DMS79 treated with DMSO at 0.1 percent for 48 hours (cell line): ENCODE data around the gene HCN4.
"Not testable (repeated sequence)": the region's sequence is repeated elsewhere in the genome, so short reads cannot be mapped to it uniquely, and the experiment has no call there.

Experiments used
- DNase-seq: peaks from one replicate; lab custom pipeline; 2025; lab: John Stamatoyannopoulos, UW

The HCN4 gene

DNA sequence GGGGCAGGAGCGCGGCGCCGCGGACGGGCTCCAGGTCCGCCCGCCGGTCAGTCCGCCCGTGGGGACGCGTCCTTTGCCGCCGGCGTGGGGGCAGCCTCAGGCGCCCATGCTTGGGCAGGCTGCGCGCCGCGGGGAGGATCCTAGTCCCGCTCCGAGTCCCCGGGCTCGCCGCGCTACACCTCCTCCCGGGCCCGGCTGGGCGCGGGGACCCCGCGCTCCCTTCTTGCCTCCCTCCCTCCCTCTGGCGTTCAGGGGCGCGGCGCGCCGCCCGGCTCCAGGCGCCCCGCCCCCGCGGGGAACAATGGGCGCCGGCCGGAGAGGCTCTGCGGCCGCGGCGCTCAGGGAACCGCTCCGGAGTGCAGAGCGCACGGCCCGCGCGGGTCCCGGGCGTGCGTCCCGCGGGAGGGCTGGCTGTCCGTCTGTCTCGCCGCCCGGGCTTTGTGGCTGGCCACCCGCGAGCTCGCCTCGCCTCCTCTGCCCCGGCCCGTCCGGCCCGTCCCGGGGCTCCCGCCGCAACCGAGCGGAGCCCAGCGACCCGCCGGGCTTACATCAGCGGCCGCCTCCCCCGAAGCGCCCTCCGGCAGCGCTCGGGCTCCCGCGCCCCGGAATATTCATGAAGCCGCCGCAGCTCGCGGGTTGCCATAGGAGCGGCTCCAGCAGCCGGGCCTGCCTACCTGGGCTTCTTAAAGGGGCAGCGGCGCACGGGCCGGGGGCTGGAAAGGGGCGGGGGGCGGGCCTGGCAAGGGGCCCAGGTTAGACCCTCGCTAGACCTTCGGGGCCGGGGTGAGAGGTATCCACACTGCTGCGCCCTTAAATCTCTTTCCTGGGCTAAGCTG, at the start of gene HCN4:
HCN4 (minus strand) TSS at position 658 of the 836 bp plus-strand sequence. CDS start 688 bp downstream, outside the sequence.
- DNase-seq: no peak

DNA sequence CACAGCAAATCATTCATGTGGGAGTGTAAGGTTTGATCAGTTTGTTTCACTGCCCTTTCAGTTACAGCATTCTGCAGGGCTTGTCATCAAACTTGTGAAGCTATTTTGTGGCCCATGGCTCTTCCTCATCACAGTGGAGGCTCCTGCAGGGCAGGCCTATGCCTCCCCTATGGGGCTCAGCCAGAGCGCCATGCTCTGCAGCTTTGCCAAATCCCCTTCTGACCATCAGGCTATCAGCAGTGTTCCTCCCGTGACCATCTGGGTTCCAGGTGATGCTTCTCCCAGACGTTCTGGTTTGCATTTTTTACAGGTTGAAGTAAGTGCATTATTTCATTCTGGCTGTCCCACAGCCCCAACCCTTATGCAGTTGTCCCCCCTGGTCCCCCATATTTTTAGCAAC, 46.1 kb upstream of the HCN4 start:
- DNase-seq: no peak

DNA sequence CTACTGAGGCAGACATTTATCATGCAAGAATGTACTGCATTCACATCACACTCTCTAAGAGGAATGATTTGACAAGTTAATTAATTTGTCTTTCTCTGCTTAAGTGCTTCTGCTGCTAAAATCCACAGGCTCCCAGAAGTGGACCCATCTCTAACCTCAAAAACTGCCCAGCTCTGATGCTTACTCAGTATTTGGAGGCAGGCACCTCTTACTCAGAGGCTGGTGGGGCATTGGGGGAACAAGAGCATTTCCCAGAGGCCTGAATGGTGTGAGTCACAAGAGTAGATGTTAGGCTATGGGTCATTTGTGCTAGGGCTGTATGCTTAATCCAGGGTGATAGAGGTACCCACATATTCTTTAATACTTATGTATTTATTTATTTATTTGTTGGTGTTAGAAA, 34.4 kb upstream of the HCN4 start:
- no peak for DNase-seq

DNA sequence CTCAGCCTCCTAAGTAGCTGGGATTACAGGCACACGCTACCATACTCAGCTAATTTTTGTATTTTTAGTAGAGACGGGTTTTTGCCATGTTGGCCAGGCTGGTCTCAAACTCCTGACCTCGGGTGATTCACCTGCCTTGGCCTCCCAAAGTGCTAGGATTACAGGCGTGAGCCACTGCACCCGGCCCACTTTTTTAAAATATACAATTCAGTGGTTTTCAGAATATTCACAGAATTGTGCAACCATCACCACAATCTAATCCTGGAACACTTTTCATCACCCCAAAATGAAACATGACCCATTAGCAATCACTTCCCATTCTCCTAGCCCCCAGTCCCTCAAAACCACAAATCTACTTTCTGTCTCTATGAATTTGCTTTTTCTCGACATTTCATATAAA, 31.5 kb upstream of the HCN4 start:
- not testable (repeated sequence) for DNase-seq

DNA sequence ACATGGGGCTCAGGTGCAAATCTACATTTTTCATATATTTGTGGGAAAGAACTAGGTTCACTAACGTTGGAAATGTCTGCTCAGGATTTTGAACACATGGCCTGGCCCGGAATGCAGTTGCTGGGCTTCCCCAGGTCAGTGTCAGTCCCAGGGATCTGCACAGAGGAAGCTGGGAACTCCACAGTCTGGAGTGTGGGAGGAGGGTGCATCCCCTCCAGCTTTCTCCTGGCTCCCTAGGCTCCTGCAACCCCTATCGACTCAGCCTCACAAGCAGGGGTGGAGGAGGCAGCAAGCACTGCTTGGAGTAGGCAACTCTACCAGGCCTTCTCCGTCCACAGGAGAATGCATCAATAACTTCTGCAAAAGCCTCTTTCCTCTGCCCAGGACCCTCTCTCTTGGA, 30.1 kb upstream of the HCN4 start:
- no peak for DNase-seq

DNA sequence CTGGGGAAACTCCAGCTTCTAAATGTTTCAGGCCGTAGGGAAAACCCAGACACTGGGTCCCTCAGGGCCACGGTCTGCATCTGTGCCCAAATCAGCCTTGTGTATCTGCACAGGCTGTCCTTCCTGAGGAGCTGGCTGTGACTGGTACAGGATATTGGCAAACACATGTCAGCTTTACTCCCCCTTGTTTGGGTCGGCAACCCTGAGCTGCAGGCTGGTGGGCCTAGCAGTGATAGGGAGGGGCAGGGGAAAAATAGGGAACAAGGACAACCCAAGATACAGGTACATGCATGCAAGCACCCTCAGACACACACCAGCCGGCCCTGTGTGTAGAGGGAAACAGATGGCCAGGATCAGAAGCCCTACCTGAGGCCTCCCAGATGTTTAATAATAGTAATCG, 28.7 kb upstream of the HCN4 start:
- no peak for DNase-seq

DNA sequence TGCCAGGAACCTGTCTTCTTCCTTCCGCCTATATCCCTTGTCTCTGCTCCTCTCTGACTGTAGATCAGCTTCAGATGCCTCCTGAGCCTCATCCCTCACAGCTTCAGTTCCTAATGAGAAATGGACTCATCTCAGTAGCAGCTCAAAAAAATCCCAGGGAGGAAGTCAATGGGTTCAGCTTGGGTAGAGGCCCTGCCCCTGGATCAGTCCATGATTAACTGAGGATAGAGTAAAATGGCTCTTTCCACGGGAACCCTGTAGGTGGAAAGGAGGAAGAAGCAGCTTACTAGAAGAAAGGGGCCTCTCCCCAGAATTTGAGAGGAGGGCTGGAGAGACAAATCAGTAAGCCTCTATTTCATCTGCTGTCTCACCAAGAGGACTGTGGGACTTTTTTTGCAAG, 26.9 kb upstream of the HCN4 start:
- DNase-seq: no peak

DNA sequence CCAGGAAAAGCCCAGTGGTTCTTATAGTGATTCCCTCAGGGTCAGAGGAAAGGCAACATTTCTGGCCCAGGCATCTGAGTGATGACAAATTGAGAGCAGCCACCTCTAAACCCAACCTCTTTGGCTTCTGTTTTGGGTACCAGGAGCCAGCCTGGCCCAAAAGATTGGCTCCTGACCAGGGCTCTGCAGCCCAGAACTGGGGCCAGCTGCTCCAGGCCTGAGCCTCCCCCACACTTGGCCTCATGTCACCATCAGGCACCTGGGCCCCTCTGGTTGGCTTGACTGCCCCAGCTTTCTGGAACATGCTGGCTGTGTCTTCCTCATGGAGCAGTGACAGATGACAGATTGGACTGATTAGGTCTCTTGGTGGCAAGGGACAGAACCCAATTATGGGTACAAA, 26.0 kb upstream of the HCN4 start:
- no peak for DNase-seq

DNA sequence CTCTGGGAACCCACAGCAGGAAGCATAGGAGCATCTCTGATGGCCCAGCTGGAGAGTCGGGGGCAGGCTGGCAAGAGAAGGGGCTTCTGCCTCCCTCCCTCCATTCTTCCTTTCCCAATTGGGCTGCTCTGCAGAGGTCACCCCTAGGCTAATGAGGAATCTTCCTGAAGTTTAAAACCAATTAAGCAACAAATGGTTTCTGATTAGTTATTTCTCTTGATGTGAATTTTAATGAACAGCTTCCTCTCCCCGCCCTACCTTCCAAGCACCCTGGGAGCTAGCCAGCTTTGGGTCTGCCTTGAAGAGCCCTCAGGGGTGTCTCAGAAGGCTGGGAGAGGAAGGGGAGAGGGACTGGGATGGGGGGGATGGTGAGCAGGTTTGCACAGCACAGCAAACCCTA, 24.6 kb upstream of the HCN4 start:
- no peak for DNase-seq

DNA sequence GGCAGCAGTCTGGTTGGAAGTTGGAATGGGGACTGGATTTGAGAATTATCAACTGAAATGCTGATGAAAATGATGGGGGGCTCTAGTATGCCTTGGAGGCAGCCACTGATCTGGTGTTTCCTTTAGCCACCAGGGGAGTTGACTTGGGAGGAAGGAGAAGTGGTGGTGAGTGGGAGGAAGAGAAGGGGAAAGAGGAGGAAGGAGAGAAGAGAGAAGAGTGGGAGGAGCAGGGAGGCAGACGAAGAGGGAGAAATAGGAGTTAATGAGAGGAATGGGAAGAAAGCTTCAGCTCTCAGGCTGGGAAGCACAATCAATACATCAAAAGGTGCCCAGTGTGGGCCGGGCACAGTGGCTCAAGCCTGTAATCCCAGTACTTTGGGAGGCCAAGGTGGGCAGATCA, 23.3 kb upstream of the HCN4 start:
- DNase-seq: no peak

DNA sequence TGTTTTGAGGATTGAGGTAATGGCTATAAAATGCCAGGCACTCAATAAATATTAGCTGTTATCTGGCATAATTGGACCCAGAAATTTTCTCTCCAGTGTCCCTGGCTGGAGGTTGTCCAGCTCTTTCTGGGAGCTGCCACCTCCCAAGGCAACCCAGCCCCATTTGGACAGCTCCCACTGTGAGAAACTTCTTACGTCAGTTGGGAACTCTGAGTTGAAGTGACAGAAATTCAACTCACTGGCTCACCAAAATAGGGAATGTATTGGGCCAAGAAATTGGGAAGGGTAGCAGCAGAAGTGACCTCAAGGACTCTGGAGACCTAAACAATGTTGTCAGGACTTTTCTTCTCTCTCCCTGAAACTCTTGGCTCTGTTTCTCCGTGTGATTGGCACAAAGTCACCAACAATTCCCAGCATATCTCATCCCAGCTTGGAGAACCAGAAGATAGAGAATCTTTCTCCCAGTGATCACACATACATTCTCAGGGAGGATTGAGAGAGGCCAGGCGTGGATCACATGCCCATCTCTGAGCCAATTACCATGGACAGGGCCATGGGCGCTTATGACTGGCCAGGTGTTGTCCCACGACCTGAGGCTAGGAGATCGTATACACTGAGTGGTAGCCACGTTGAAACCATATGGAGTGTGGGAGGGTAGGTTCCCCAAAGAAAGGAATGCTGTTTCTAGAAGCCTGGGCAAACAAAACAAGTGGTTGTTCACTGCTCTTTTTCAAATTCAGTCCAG, 22.5 kb upstream of the HCN4 start:
- no peak for DNase-seq

DNA sequence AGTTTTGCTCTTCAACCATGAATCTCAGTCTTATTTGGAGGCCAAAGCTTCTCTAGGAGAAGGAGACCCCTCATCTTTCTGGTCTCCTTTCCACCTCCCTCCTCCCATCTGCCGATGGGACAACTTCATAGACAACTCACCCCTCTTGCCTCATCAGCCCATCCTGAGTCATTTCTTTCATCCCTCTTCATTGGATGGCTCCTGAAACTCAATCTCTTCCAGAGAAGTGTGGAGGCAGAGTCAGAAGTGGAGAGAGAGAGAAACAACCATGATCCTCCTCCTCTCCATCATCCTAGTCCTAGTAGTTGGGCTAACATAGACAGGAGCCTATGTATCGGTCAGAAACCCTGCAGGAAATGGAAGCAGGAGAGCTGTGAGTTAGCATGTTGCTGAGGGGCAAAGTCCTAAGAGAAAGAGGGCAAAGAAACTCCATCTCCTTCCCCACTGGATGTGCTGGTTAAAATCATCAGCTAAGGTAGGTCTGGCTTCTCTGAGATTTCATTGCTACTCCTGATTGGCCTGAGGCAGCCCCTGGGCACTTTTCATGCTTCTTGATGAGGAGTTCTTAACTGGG, 21.3 kb upstream of the HCN4 start:
- no peak for DNase-seq

DNA sequence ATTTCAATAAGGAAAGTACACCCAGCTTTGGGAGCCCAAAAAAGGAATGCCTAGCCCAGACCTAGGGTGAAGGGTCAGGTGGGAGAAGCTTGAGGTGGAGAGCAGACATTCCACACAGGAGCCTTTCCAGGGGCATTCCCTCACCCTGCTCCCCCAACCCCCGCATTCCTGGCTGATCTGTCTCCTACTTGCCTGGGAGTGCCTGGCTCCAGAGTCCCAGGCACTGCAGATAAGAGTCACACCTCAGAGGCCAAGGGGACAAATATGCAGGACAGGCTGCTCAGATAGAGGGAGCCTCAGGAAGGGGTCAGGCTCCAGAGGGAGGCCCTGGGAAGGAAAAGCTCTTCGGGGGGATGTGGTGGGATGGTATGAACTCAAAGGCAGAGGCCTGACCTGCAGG, 20.8 kb upstream of the HCN4 start:
- no peak for DNase-seq

DNA sequence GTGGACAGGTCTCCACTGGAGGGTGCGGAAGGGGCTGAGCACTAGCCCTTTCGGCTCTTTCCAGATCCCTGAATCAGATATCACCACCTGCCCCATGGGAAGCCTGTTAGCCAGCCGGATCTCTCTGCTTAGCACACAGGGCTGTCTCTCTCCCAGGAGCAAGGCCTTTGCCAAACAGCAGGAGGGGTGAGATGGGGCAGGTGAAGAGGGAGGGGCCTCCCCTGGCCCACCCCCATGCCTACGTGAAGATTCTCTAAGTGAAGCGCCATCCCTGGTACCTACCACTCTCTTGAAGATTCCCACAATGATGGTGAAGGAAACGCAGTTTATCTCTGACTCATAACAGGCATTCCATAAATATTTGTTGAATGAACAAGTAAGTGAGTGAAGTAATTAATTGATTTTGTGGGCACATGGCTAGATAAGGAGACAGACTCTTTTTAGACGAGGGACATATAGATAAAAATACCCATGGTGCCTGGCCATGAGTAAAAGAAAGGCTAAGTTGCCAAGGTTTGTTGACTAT, 19.6 kb upstream of the HCN4 start:
- no peak for DNase-seq

DNA sequence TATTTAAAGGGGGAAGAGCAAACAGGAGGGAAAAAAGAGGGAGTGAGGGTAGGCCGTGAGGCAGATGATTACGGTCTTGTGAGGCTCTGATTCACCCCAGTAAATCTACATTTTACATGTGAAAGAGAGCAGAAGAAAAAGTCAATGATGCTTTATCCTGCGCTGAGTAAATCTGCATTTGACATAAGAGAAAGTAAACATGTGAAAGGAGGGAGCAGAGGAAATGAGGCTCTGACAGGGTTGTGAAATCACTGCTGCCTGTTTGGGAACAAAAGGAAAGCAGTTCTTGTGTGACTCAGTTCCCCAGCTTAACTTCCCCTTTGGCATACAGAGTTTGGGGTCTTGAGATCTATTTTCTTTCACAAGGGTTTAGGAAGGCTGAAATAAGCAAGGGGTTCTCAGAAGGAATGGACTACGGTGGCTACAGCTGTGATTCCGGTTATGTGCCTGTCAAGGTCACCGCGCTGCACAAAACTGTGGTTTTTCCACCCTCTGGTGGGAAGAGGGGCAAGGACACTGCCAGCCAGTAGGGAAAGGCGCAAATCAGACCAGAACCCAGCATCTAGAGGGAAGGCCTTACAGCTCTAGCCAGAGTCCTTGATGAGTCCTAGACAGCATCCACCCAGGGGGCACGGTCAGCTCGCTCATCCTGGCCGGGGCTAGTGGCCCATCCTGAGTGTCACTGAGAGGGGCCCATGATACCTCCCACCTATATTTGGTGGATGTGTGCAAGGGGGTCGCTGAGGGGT, 18.9 kb upstream of the HCN4 start:
- DNase-seq: no peak

DNA sequence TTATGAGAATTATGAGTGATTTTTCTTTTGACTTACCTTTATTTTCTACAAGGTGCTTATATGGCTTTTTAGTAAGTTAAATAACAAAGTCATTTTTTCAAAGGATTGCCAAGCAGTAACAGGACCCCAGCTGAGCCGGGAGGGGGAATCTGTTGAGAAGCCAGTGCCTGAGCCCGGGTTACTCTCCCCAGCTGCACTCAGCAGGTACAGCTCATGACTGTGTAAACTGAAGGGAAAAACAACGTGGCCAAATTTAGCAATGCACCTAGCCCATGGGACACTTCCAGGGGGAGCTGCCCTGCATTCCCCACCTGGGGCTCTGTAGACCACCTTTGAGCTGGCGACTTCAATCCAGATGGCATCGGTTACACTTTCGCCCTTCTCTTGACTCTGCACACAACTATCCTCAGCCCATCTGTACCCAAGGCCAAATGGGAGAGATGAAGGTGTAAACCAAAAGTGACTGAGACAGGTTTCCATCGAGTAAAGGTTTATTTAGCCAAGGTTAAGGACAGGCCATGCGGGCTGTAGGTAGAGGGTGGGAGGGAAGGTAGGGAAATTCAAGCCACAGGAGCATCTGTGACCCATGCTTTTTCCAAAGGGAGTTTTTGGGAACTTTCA, 18.2 kb upstream of the HCN4 start:
- DNase-seq: no peak

DNA sequence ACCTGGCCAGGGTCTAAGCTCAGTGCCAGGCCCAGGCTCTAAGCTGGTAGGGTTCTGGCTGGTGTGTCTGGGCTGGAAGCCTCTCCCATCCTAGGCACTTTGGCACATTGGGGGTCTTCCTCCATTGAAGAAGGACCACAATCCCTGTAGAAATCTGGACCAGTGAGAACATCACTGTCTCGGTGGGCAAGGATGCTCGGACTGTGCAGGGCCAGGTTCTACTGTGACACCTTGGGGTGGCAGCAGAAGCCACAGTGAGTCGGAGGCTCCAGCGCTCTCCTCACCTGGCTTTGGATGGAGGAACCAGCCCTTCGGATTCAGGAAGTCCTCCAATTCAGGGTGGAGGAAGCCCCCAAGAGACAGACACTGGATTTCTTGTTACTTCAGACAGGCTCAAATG, 17.5 kb upstream of the HCN4 start:
- no peak for DNase-seq

DNA sequence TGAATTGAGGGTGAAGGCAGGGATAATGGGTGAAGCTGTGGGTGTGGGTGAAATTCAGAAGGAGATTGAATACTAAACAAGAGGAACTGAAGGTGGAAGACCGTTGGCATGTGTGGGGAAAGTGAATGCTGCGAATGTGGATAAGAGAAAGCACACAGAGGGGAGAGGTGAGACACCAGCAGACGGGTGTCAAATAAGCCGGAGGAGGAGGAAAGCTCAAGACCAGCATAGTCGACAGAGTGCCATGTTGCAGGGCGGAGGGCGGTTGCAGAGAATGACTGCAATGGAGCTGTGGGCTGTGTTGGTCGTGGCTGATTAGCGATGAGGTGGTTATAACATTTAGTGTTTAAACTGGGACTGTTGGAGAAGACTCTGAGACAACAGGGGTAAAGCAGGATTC, 16.4 kb upstream of the HCN4 start:
- DNase-seq: no peak

DNA sequence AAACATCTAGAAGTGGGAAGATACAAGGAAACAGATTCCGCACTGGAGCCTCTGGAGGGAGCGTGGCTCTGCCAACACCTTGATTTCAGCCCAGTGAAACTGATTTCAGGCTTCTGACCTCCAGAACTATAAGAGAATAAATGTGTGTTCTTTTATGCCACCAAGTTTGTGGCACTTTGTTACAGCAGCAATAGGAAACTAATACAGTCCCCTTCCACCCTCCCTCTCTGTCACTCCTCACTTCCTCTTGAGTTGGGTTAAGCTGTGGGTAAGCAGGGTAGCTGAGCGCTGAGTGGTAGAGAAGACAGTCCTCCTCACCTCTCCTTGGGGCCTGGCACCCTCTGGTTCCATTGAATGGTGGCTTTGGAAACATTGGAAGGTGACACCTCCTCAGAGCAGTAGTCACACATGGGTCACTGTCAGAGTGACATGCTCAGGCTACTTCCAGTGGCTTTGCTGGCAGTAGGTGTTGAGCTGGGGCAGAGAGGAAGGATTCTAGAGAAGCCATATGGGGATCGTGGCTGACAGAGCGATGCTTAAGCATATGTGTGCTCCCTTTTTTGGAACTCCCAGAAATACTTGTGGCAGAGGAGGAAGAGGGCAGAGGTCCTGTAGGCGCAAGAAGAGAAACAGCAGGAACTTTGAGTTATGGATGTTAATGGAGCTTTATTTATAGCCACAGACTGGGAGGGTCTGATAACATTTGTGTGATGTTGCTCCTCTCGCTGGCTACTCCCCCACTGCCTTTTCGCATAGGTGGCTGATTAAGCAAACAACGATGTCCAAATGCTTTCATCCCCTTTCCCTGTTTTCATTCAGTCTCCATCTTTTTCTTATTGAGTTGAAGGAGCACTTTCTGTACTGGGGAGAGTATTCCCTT, 14.8 kb upstream of the HCN4 start:
- DNase-seq: no peak

DNA sequence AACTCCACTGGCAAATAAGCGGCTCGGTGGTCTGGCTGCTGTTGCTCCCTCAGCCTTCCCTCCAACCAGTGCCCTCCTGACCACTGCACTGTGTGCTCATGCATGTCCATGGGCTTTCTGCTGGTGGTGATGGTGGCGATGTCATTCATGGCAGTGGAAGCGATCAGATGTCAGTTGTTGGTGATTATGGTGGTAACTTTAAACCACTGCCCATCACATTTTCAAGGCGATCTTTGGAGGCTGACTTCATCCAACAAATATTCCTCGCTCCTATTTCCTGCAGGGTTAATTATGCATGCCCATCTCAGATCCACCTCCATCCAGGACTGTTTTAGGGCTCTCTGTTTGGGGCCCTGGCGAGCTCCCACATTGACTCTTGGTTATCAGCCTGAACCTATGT, 13.4 kb upstream of the HCN4 start:
- no peak for DNase-seq

DNA sequence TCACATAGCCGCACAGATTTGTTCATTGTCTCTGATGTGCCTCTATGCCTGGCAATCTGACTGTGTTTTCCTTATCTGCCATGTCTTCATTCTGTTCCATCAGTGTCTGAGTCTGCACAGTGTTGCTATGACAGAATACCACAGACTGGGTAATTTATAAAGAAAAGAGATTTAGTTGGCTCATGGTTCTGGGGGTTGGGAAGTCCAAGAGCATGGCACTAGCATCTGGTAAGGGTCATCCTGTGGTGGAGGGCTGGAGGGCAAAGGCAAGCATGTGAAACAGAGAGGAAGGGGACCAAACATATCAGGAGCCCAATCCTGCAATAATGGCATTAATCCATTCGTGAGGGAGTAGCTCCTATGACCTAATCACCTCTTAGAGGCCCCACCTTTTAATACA, 11.9 kb upstream of the HCN4 start:
- DNase-seq: no peak
